K562 (cell line): ENCODE results near the gene EML6. TPM values are rescaled to one million over a fixed set of nuclear protein-coding genes. Genes with fewer than 3 reads are reported as not detected.

Source experiments
- BRF1 ChIP-seq: IDR thresholded peaks from 3 replicates; pipeline ENCODE4 v1.6.1; 2011; ENCODE audit warnings: borderline replicate concordance, mild to moderate bottlenecking; ENCODE audit not compliant: insufficient read length; ENCODE audit errors: extremely low read depth
- CBX8 ChIP-seq: fragments of 200-600 bp; sonication (generic); IDR thresholded peaks from 2 replicates; pipeline ENCODE4 v1.6.1; 2012; ENCODE audit warnings: borderline replicate concordance, mixed run types, low read depth, mild to moderate bottlenecking, moderate library complexity, mixed read lengths, low read length, control low read depth, inconsistent platforms; ENCODE audit not compliant: poor library complexity, severe bottlenecking; ENCODE audit errors: extremely low read depth
- HOMEZ ChIP-seq: fragments of 250-450 bp; sonication (Bioruptor Pico); IDR thresholded peaks from 2 replicates; pipeline ENCODE4 v1.4.0; 2020; ENCODE audit warnings: mild to moderate bottlenecking, moderate library complexity
- KDM1A ChIP-seq, 2 experiments: fragments of 450-650 bp; IDR thresholded peaks; 2 replicates each; pipeline ENCODE4 v1.6.1; 2016; ENCODE audit warnings: mild to moderate bottlenecking in 2 of 2
- LCOR ChIP-seq: sonication (generic); formaldehyde crosslinking; IDR thresholded peaks from 2 replicates; pipeline ENCODE4 v1.8.0; 2022; ENCODE audit warnings: mild to moderate bottlenecking, missing genetic modification reagents
- MAFG ChIP-seq: fragments of 450-650 bp; conservative IDR thresholded peaks from 2 replicates; pipeline ENCODE4 v1.6.1; 2016; ENCODE audit warnings: missing genetic modification characterization, missing compliant biosample characterization
- MCM7 ChIP-seq, 2 experiments: fragments of 450-650 bp; IDR thresholded peaks; 2 replicates each; pipeline ENCODE4 v1.6.1; 2016 to 2018
- MEF2D ChIP-seq: conservative IDR thresholded peaks from 2 replicates; pipeline ENCODE4 v1.6.1; 2016; ENCODE audit warnings: low read depth, missing genetic modification characterization, missing compliant biosample characterization
- PHF8 ChIP-seq: fragments of 200-600 bp; sonication (generic); IDR thresholded peaks from 2 replicates; pipeline ENCODE4 v1.6.1; 2012; ENCODE audit warnings: mixed run types, mild to moderate bottlenecking, inconsistent platforms, low read length, moderate library complexity, borderline replicate concordance
- RFX7 ChIP-seq: fragments of 250-450 bp; sonication (Bioruptor Pico); IDR thresholded peaks from 2 replicates; pipeline ENCODE4 v1.5.1; 2021; ENCODE audit warnings: mild to moderate bottlenecking
- SMAD4 ChIP-seq: fragments of 250-450 bp; sonication (Bioruptor Pico); conservative IDR thresholded peaks from 2 replicates; pipeline ENCODE4 v1.8.0; 2021; ENCODE audit warnings: inconsistent platforms, mild to moderate bottlenecking, moderate library complexity
- STAT5B ChIP-seq: fragments of 250-450 bp; sonication (Bioruptor Pico); IDR thresholded peaks from 2 replicates; pipeline ENCODE4 v1.8.0; 2021; ENCODE audit warnings: mild to moderate bottlenecking, inconsistent platforms
- TCF15 ChIP-seq: fragments of 250-450 bp; sonication (Bioruptor Pico); IDR thresholded peaks from 2 replicates; pipeline ENCODE4 v1.8.0; 2022; ENCODE audit warnings: moderate library complexity, mild to moderate bottlenecking, inconsistent platforms
- TGIF2 ChIP-seq: sonication (generic); formaldehyde crosslinking; IDR thresholded peaks from 2 replicates; pipeline ENCODE4 v1.8.1; 2022; ENCODE audit warnings: mild to moderate bottlenecking, missing genetic modification reagents, moderate library complexity
- THRB ChIP-seq: fragments of 450-650 bp; formaldehyde crosslinking; conservative IDR thresholded peaks from 2 replicates; pipeline ENCODE4 v1.4.0; 2022; ENCODE audit warnings: mild to moderate bottlenecking, missing genetic modification characterization
- TRIM28 ChIP-seq: fragments of 450-650 bp; IDR thresholded peaks from 2 replicates; pipeline ENCODE4 v1.6.1; 2017
- TSC22D4 ChIP-seq: fragments of 450-650 bp; IDR thresholded peaks from 2 replicates; pipeline ENCODE4 v1.6.1; 2016; ENCODE audit warnings: missing genetic modification characterization, missing biosample characterization, control low read depth
- ZNF124 ChIP-seq: sonication (generic); formaldehyde crosslinking; IDR thresholded peaks from 2 replicates; pipeline ENCODE4 v1.8.1; 2022; ENCODE audit warnings: missing genetic modification reagents
- ZNF23 ChIP-seq: fragments of 250-450 bp; sonication (Bioruptor Pico); IDR thresholded peaks from 2 replicates; pipeline ENCODE4 v1.4.0; 2020; ENCODE audit warnings: mild to moderate bottlenecking
- ZNF316 ChIP-seq: fragments of 450-650 bp; IDR thresholded peaks from 2 replicates; pipeline ENCODE4 v1.6.1; 2016
- polyA plus RNA-seq, 8 experiments: library from polyadenylated mRNA; depleted of rRNA in 4 of 8; stranded (reverse) in 5 of 8; unstranded in 3 of 8; fragments of >200 nt; fragmentation: Nextera tagmentation in 2 of 8; fragmentation: Illumina TruSeq in 1 of 8; extraction: Ambion mirVana in 2 of 8; extraction: Trizol in 1 of 8; gene quantifications; 2 replicates each; pipeline versions ENCODE4 v1.2.1 to v1.2.3, GENCODE V29; 2011 to 2014; ENCODE audit warnings: inconsistent platforms in 1 of 8, missing spikeins in 1 of 8
- total RNA-seq, 7 experiments: library from RNA; depleted of rRNA in 6 of 7; stranded (reverse); fragments of >200 nt in 6 of 7; fragmentation: Illumina TruSeq in 2 of 7; extraction: Trizol in 2 of 7; gene quantifications; 2 replicates each; pipeline versions ENCODE4 v1.2.1 to v1.2.3, GENCODE V29; 2011 to 2021; ENCODE audit warnings: low replicate concordance in 1 of 7

EML6 gene
- total and polyA plus RNA-seq, 9 of the 15 experiments (the other 6 are each of a cell fraction or from before 2014, with no cell fraction given): 0.07 to 0.56 (median 0.25) TPM

- TF ChIP-seq MEF2D (tag): no peak
- no peak for TF ChIP-seq TSC22D4 (tag)
- TF ChIP-seq HOMEZ (CRISPR knock-in tag): no peak
- no peak for TF ChIP-seq TCF15 (CRISPR knock-in tag)
- no peak for TF ChIP-seq MCM7 (IDR thresholded peaks at IDR 0.05)
- TF ChIP-seq SMAD4 (CRISPR knock-in tag): no peak
- TF ChIP-seq KDM1A (IDR thresholded peaks at IDR 0.05): no peak
- TF ChIP-seq TRIM28: no peak
- TF ChIP-seq RFX7 (CRISPR knock-in tag): no peak
- no peak for TF ChIP-seq TGIF2 (CRISPR knock-in tag)
- no peak for TF ChIP-seq LCOR (CRISPR knock-in tag)
- peak; percentile 83 for TF ChIP-seq CBX8
- TF ChIP-seq ZNF124: no peak
- no peak for TF ChIP-seq ZNF23
- TF ChIP-seq PHF8: no peak
- TF ChIP-seq STAT5B (CRISPR knock-in tag): no peak
- TF ChIP-seq THRB (CRISPR knock-in tag): no peak
- peak; percentile 67 for TF ChIP-seq MAFG (tag)
- peak; percentile 76 for TF ChIP-seq ZNF316
- no peak for TF ChIP-seq BRF1
Measured at GRCh38 chr2:54879598-54880332, 156.3 kb downstream of the EML6 start (continued).
